ENCODE results near the gene DGKH.
A peak's percentile ranks its signal among the peaks of the same experiment; 100 is the strongest.
"Not testable (repeated sequence)": the region's sequence is repeated elsewhere in the genome, so short reads cannot be mapped to it uniquely, and the experiment has no call there.

DGKH gene

GRCh38 chr13:42119041-42119440 is 70.6 kb downstream of the DGKH start:
- DNase-seq: no peak

GRCh38 chr13:42119875-42120274 is 71.4 kb downstream of the DGKH start:
- no peak for DNase-seq

- DNase-seq: no peak
Observed at GRCh38 chr13:42123600-42123999, 75.2 kb downstream of the DGKH start.

GRCh38 chr13:42125046-42125445 is 76.6 kb downstream of the DGKH start:
- DNase-seq: peak; percentile 1

GRCh38 chr13:42127047-42127446 is 78.6 kb downstream of the DGKH start:
- DNase-seq: no peak

- no peak for DNase-seq
Observed at GRCh38 chr13:42129033-42129432, 80.6 kb downstream of the DGKH start.

- no peak for DNase-seq
Observed at GRCh38 chr13:42136518-42136917, 88.1 kb downstream of the DGKH start.

GRCh38 chr13:42137856-42138537 is 89.5 kb downstream of the DGKH start:
- no peak for DNase-seq

GRCh38 chr13:42140494-42140893 is 92.0 kb downstream of the DGKH start:
- no peak for DNase-seq

- not testable (repeated sequence) for DNase-seq
Observed at GRCh38 chr13:42141052-42141451, 92.6 kb downstream of the DGKH start.

GRCh38 chr13:42146359-42146758 is 97.9 kb downstream of the DGKH start:
- DNase-seq: no peak

GRCh38 chr13:42148538-42148937 is 100.1 kb downstream of the DGKH start:
- DNase-seq: no peak

GRCh38 chr13:42149136-42149535 is 100.7 kb downstream of the DGKH start:
- no peak for DNase-seq

GRCh38 chr13:42151781-42152180 is 103.3 kb downstream of the DGKH start:
- DNase-seq: no peak

- no peak for DNase-seq
Observed at GRCh38 chr13:42152495-42152894, 104.0 kb downstream of the DGKH start.

GRCh38 chr13:42153199-42154113 is 105.0 kb downstream of the DGKH start:
- DNase-seq: no peak

GRCh38 chr13:42155251-42155650 is 106.8 kb downstream of the DGKH start:
- no peak for DNase-seq

- DNase-seq: not testable (repeated sequence)
Observed at GRCh38 chr13:42163338-42163737, 114.9 kb downstream of the DGKH start.

GRCh38 chr13:42163910-42164309 is 115.5 kb downstream of the DGKH start:
- DNase-seq: not testable (repeated sequence)

- DNase-seq: no peak
Observed at GRCh38 chr13:42164557-42165125, 116.2 kb downstream of the DGKH start.

GRCh38 chr13:42168496-42168895 is 120.0 kb downstream of the DGKH start:
- DNase-seq: no peak

GRCh38 chr13:42170029-42170428 is 121.6 kb downstream of the DGKH start:
- DNase-seq: no peak

- no peak for DNase-seq
Observed at GRCh38 chr13:42173789-42174343, 125.4 kb downstream of the DGKH start.
